H1 (cell line): Measurements from ENCODE around the gene GAS6. TPM values are rescaled to one million over a fixed set of nuclear protein-coding genes. Genes with fewer than 3 reads are reported as not detected.

Experiments
- CTCF ChIA-PET: fragments of 300-600 bp; sonication (Branson Sonifier 250); formaldehyde crosslinking; loops from one replicate; lab custom pipeline; 2021; ENCODE audit not compliant: partially characterized antibody; lab: Charles Lee
- POLR2A ChIA-PET: fragments of 300-600 bp; sonication (Branson Sonifier 250); formaldehyde crosslinking; loops from one replicate; lab custom pipeline; 2021; ENCODE audit warnings: inconsistent platforms; ENCODE audit not compliant: partially characterized antibody; lab: Charles Lee
- DNase-seq, 2 experiments: peaks; one replicate each; pipeline versions ENCODE4 v3.0.0 to v3.0.0-alpha.2; 2010 to 2022; ENCODE audit warnings: low spot score in 2 of 2, low read depth in 1 of 2, mixed read lengths in 1 of 2
- FAIRE-seq: peaks from 2 replicates; lab custom pipeline; 2011; peaks lifted over from hg19 to GRCh38; lab: Jason Lieb, UNC
- H2AFZ ChIP-seq: 2 replicates; pipeline ENCODE4 v1.8.1; 2012; ENCODE audit warnings: low read length, inconsistent platforms
- H2AK5ac ChIP-seq: 2 replicates; pipeline ENCODE4 v1.6.1; 2013; ENCODE audit warnings: low read depth, low read length
- H2BK120ac ChIP-seq: replicated peaks from 2 replicates; pipeline ENCODE3; 2013; ENCODE audit warnings: low read depth, low read length, inconsistent platforms
- H2BK12ac ChIP-seq: 2 replicates; pipeline ENCODE4 v1.6.1; 2013; ENCODE audit warnings: low read depth, low read length
- H2BK15ac ChIP-seq: 2 replicates; pipeline ENCODE4 v1.6.1; 2013; ENCODE audit warnings: low read length
- H2BK20ac ChIP-seq: 2 replicates; pipeline ENCODE4 v1.6.1; 2013; ENCODE audit warnings: low read length
- H2BK5ac ChIP-seq: 2 replicates; pipeline ENCODE4 v1.6.1; 2013; ENCODE audit warnings: low read depth, low read length
- H3K14ac ChIP-seq: 2 replicates; pipeline ENCODE4 v1.6.1; 2013; ENCODE audit warnings: inconsistent platforms; ENCODE audit not compliant: insufficient read length
- H3K18ac ChIP-seq: 2 replicates; pipeline ENCODE4 v1.6.1; 2013; ENCODE audit warnings: low read length; ENCODE audit errors: extremely low read depth
- H3K23ac ChIP-seq: 2 replicates; pipeline ENCODE4 v1.6.1; 2013; ENCODE audit warnings: inconsistent platforms; ENCODE audit not compliant: insufficient read length
- H3K23me2 ChIP-seq: 2 replicates; pipeline ENCODE4 v1.6.1; 2013; ENCODE audit warnings: low read depth, low read length
- H3K27ac ChIP-seq: 2 replicates; pipeline ENCODE4 v1.6.1; 2011; ENCODE audit warnings: low read depth, low read length, inconsistent platforms
- H3K27me3 ChIP-seq, 4 experiments: replicated peaks in 1 of 4; 1 replicate in 1 of 4; 2 replicates in 3 of 4; pipeline versions ENCODE4 v1.6.1 to v1.8.1; 2011 to 2013; ENCODE audit warnings: low read length in 3 of 4, mild to moderate bottlenecking in 3 of 4, inconsistent platforms in 2 of 4, mixed read lengths in 2 of 4, moderate library complexity in 1 of 4; ENCODE audit not compliant: control insufficient read depth in 3 of 4, insufficient read depth in 3 of 4; ENCODE audit errors: extremely low read depth in 1 of 4
- H3K36me3 ChIP-seq, 4 experiments: 2 replicates each; pipeline versions ENCODE4 v1.6.1 to v1.8.1; 2011 to 2013; ENCODE audit warnings: mild to moderate bottlenecking in 4 of 4, low read length in 3 of 4, moderate library complexity in 2 of 4, control low read depth in 1 of 4, inconsistent platforms in 1 of 4; ENCODE audit not compliant: insufficient read depth in 4 of 4, control insufficient read depth in 2 of 4
- H3K4ac ChIP-seq: replicated peaks from 2 replicates; pipeline ENCODE3; 2013; ENCODE audit warnings: low read length, low read depth, mixed read lengths, inconsistent platforms; ENCODE audit not compliant: insufficient read length
- H3K4me1 ChIP-seq, 4 experiments: replicated peaks in 1 of 4; 1 replicate in 1 of 4; 2 replicates in 3 of 4; pipeline versions ENCODE4 v1.6.1 to v1.8.1; 2011 to 2013; ENCODE audit warnings: low read length in 3 of 4, inconsistent platforms in 2 of 4, mixed read lengths in 1 of 4; ENCODE audit not compliant: insufficient read depth in 4 of 4, control insufficient read depth in 3 of 4
- H3K4me2 ChIP-seq, 2 experiments: 2 replicates each; pipeline versions ENCODE4 v1.6.1 to v1.8.1; 2011 to 2013; ENCODE audit warnings: low read depth in 2 of 2, low read length in 2 of 2, control low read depth in 1 of 2, inconsistent platforms in 1 of 2, mild to moderate bottlenecking in 1 of 2; ENCODE audit not compliant: insufficient read depth in 1 of 2
- H3K4me3 ChIP-seq, 4 experiments: fragments of 200-600, 300-600 bp in 1 of 4; sonication (generic), shearing (Covaris generic), sonication (Bioruptor Twin) in 1 of 4; 2 replicates each; pipeline versions ENCODE4 v1.5.1 to v1.8.1; 2011 to 2016; ENCODE audit warnings: low read length in 4 of 4, low read depth in 3 of 4, control low read depth in 2 of 4, inconsistent platforms in 2 of 4, mild to moderate bottlenecking in 2 of 4, mixed read lengths in 1 of 4, moderate library complexity in 1 of 4; ENCODE audit not compliant: insufficient read depth in 2 of 4; ENCODE audit errors: extremely low read depth in 1 of 4
- H3K56ac ChIP-seq: replicated peaks from 2 replicates; pipeline ENCODE3; 2013; ENCODE audit warnings: low read depth, mild to moderate bottlenecking, mixed read lengths, low read length, inconsistent platforms; ENCODE audit not compliant: insufficient read length
- H3K79me1 ChIP-seq: 2 replicates; pipeline ENCODE4 v1.6.1; 2013; ENCODE audit warnings: low read depth, low read length, control low read depth
- H3K79me2 ChIP-seq, 2 experiments: 2 replicates each; pipeline versions ENCODE4 v1.6.1 to v1.8.1; 2012 to 2013; ENCODE audit warnings: low read length in 2 of 2, mild to moderate bottlenecking in 2 of 2, inconsistent platforms in 1 of 2; ENCODE audit not compliant: insufficient read depth in 2 of 2, control insufficient read depth in 1 of 2
- H3K9ac ChIP-seq, 4 experiments: replicated peaks in 1 of 4; 1 replicate in 1 of 4; 2 replicates in 3 of 4; pipeline versions ENCODE4 v1.6.1 to v1.8.1; 2011 to 2013; ENCODE audit warnings: low read depth in 3 of 4, low read length in 3 of 4, control low read depth in 2 of 4, mild to moderate bottlenecking in 2 of 4, moderate library complexity in 2 of 4, inconsistent platforms in 1 of 4; ENCODE audit errors: extremely low read depth in 1 of 4
- H3K9me3 ChIP-seq, 2 experiments: 2 replicates each; pipeline versions ENCODE4 v1.6.1 to v1.8.1; 2012 to 2013; ENCODE audit warnings: mild to moderate bottlenecking in 2 of 2, moderate library complexity in 2 of 2, control low read depth in 1 of 2, inconsistent platforms in 1 of 2, low read depth in 1 of 2, low read length in 1 of 2, mixed read lengths in 1 of 2; ENCODE audit not compliant: insufficient read depth in 2 of 2
- H4K20me1 ChIP-seq, 2 experiments: replicated peaks in 1 of 2; 2 replicates each; pipeline versions ENCODE3 to v1.8.1; 2011 to 2013; ENCODE audit warnings: inconsistent platforms in 2 of 2, low read length in 2 of 2, mild to moderate bottlenecking in 1 of 2; ENCODE audit not compliant: insufficient read depth in 2 of 2, control insufficient read depth in 1 of 2
- H4K5ac ChIP-seq: 2 replicates; pipeline ENCODE4 v1.6.1; 2013; ENCODE audit warnings: low read length, low read depth, mixed read lengths, inconsistent platforms; ENCODE audit not compliant: insufficient read length
- H4K8ac ChIP-seq: 2 replicates; pipeline ENCODE4 v1.8.0; 2013; ENCODE audit warnings: mild to moderate bottlenecking, moderate library complexity, low read length, inconsistent platforms; ENCODE audit not compliant: insufficient read depth; ENCODE audit errors: extremely low read depth
- H4K91ac ChIP-seq: replicated peaks from 2 replicates; pipeline ENCODE3; 2013; ENCODE audit warnings: low read length, mixed read lengths, inconsistent platforms; ENCODE audit not compliant: insufficient read length
- CBX5 ChIP-seq: fragments of 300-800, 300-1000 bp; sonication (generic); IDR thresholded peaks from 2 replicates; pipeline ENCODE4 v1.7.1; 2016; ENCODE audit warnings: antibody characterized with exemption, low read length, low read depth
- CEBPB ChIP-seq: IDR thresholded peaks from 2 replicates; pipeline ENCODE4 v1.6.1; 2012; ENCODE audit warnings: low read depth, low read length
- POLR2AphosphoS5 ChIP-seq: IDR thresholded peaks from 2 replicates; pipeline ENCODE4 v1.6.1; 2011; ENCODE audit warnings: low read depth, low read length
- WGBS, 2 experiments: shearing (Covaris generic) in 1 of 2; methylation state at CpG; one replicate each; pipeline versions ENCODE4 v1.1.6 to v1.1.7; 2013 to 2015; ENCODE audit warnings: low lambda C conversion rate in 2 of 2, mixed read lengths in 2 of 2, inconsistent platforms in 1 of 2, low coverage in 1 of 2, missing lambda C conversion rate in 1 of 2; ENCODE audit not compliant: insufficient replicate concordance in 2 of 2, insufficient coverage in 1 of 2, insufficient read length in 1 of 2; ENCODE audit errors: extremely low coverage in 1 of 2, missing lambda C conversion rate in 1 of 2; 5-methylcytosine and 5-hydroxymethylcytosine counted together
- polyA plus RNA-seq, 7 experiments: library from polyadenylated mRNA; depleted of rRNA in 3 of 7; stranded (reverse) in 5 of 7; unstranded in 2 of 7; fragments of >200 nt in 5 of 7; fragments of 200-250 nt in 2 of 7; gene quantifications; 1 replicate in 5 of 7; 2 replicates in 1 of 7; 4 replicates in 1 of 7; pipeline versions ENCODE4 v1.2.1 to v1.2.3, GENCODE V29; 2011 to 2013; ENCODE audit warnings: missing spikeins in 2 of 7, mixed read lengths in 2 of 7
- total RNA-seq: library from RNA; stranded (reverse); fragmentation: NEBNext Ultra II Directional; extraction: Animal tissue kit (Norgen Biotek cat#: 25700); gene quantifications from 2 replicates; pipeline ENCODE4 v1.2.1, GENCODE V29; 2021

Gene GAS6
- total and polyA plus RNA-seq, 2 of the 8 experiments (the other 6 are each of a cell fraction or from before 2014, with no cell fraction given) = 18.6 to 31.0 TPM

GRCh38 chr13:113846636-113847318 is 17.1 kb downstream of the GAS6 start:
- H4K5ac ChIP-seq = no peak overlapping the region
- DNase-seq = no peak
- no peaks in the 10 kb centered on the region; the same call in 1 of the 2 replicates for H3K79me1 ChIP-seq
- H3K9ac ChIP-seq = no peak overlapping the region
- ChIA-PET CTCF (interaction anchor here (0.8 kb wide), 1 partner anchor 27 kb away, joined by 3 read pairs; no protein-coding TSS in a partner anchor), POLR2A (interaction anchor here (0.7 kb wide), 1 partner anchor 16 kb away, joined by 3 read pairs; no protein-coding TSS in a partner anchor)
- H3K56ac ChIP-seq = no peak overlapping the region
- H4K20me1 ChIP-seq = peaks cover 0 to 5% of the 10 kb centered on the region in 2 experiments
- no peak for TF ChIP-seq POLR2AphosphoS5
- no peak for TF ChIP-seq CBX5
- no peak for TF ChIP-seq CEBPB
- TF ChIP-seq, all 59 proteins: peak for 0
- no peak overlapping the region for H2BK120ac ChIP-seq
- no peak overlapping the region for H2AFZ ChIP-seq
- H4K8ac ChIP-seq = no peak overlapping the region
- no peak overlapping the region for H4K91ac ChIP-seq
- no peaks in the 10 kb centered on the region for H3K27me3 ChIP-seq
- 94% methylated on average over 28 of the region's 28 CpGs; no CpG with 5 or more reads in 1 of the 2 experiments for WGBS, 2 experiments
- no peaks in the 10 kb centered on the region for H3K9me3 ChIP-seq
- no peak overlapping the region for H3K14ac ChIP-seq
- H3K4ac ChIP-seq = no peak overlapping the region
- H2BK5ac ChIP-seq = no peak overlapping the region
- H2BK15ac ChIP-seq = no peak overlapping the region
- no peak overlapping the region for H3K4me3 ChIP-seq
- no peak overlapping the region for H2BK12ac ChIP-seq
- no peak overlapping the region for H2BK20ac ChIP-seq
- H3K18ac ChIP-seq = no peak overlapping the region
- H2AK5ac ChIP-seq = no peak overlapping the region
- 0 out of 4 replicates have a peak, but pooled peaks cover 0 to 6% of the 10 kb centered on the region in 2 experiments for H3K79me2 ChIP-seq
- H3K4me2 ChIP-seq = no peak overlapping the region
- FAIRE-seq = no peak
- peaks cover 0 to 6% (median 2%) of the 10 kb centered on the region in 4 experiments; a peak in 4 of 7 replicates for H3K4me1 ChIP-seq
- H3K27ac ChIP-seq = no peak overlapping the region
- no peak overlapping the region for H3K23ac ChIP-seq
- H3K36me3 ChIP-seq = no peaks in the 10 kb centered on the region
- H3K23me2 ChIP-seq = peaks cover 7% of the 10 kb centered on the region; the same call in 1 of the 2 replicates
